HFF-Myc (cell line): ENCODE results near the gene CDK11A.
"Not testable (repeated sequence)": the region's sequence is repeated elsewhere in the genome, so short reads cannot be mapped to it uniquely, and the experiment has no call there.

Experiments used
- DNase-seq: peaks from one replicate; pipeline ENCODE4 v3.0.0-alpha.2; 2011; ENCODE audit warnings: low read depth; ENCODE audit errors: extremely low read depth
- H3K4me3 ChIP-seq: replicated peaks from 2 replicates; pipeline ENCODE4 v1.5.1; 2011; ENCODE audit warnings: low read depth, mild to moderate bottlenecking, control low read depth, low read length
- CTCF ChIP-seq: IDR thresholded peaks from 2 replicates; pipeline ENCODE4 v1.5.1; 2012; ENCODE audit warnings: mild to moderate bottlenecking, low read depth, low read length, control low read depth; ENCODE audit errors: missing control alignments

Gene CDK11A

GRCh38 chr1:1669468-1670440 is 54.4 kb downstream of the CDK11A start:
- DNase-seq, result no peak
- no peak overlapping the region for H3K4me3 ChIP-seq
- no peak for TF ChIP-seq CTCF

GRCh38 chr1:1666526-1666925 is 57.6 kb downstream of the CDK11A start:
- DNase-seq, result no peak
- no peak overlapping the region for H3K4me3 ChIP-seq
- no peak for TF ChIP-seq CTCF

- H3K4me3 ChIP-seq, result no peak overlapping the region
- no peak for DNase-seq
- TF ChIP-seq CTCF, result peak; percentile 52
These were observed 58.3 kb downstream of the CDK11A start for GRCh38 chr1:1665815-1666251.

GRCh38 chr1:1664941-1665814 is 59.0 kb downstream of the CDK11A start:
- DNase-seq, result no peak
- no peak overlapping the region for H3K4me3 ChIP-seq

GRCh38 chr1:1664318-1664717 is 59.8 kb downstream of the CDK11A start:
- not testable (repeated sequence) for DNase-seq, H3K4me3 ChIP-seq

More at GRCh38 chr1:1664941-1665814, 59.0 kb downstream of the CDK11A start:
- no peak for TF ChIP-seq CTCF

GRCh38 chr1:1662830-1663560 is 61.2 kb downstream of the CDK11A start:
- not testable (repeated sequence) for DNase-seq
- H3K4me3 ChIP-seq, result peak overlapping the region; percentile 23

- H3K4me3 ChIP-seq, result peak overlapping the region; percentile 23
- DNase-seq, result not testable (repeated sequence)
These were observed 61.8 kb downstream of the CDK11A start for GRCh38 chr1:1662392-1662791.
